HG03521 (cell line): ENCODE data around the gene CAAP1.
"Not testable (repeated sequence)": the region's sequence is repeated elsewhere in the genome, so short reads cannot be mapped to it uniquely, and the experiment has no call there.

Experiments used
- ATAC-seq: cut with Tn5 transposase; IDR thresholded peaks from one replicate; pipeline ENCODE4 v1.9.1; 2021; ENCODE audit warnings: mild to moderate bottlenecking, moderate library complexity; ENCODE audit not compliant: unreplicated experiment

The CAAP1 gene

DNA sequence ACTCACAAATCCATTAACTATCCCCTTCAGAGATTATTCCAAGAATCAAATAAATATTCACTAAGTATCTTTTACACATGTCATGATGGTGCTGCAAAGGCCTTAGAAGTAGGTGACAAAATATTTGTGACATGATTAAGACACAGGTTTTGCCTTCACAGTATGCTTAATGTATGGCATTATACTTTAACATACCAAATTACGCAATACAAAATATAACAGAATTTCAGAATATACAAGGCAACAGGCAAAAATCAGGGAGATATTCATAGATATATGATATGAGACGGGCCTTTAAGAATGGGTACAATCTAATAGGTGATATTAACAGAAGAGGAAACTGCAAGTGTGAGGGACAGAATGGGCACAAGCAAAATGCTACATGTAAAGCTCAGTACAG, 41.6 kb downstream of the CAAP1 start:
- no peak for ATAC-seq

DNA sequence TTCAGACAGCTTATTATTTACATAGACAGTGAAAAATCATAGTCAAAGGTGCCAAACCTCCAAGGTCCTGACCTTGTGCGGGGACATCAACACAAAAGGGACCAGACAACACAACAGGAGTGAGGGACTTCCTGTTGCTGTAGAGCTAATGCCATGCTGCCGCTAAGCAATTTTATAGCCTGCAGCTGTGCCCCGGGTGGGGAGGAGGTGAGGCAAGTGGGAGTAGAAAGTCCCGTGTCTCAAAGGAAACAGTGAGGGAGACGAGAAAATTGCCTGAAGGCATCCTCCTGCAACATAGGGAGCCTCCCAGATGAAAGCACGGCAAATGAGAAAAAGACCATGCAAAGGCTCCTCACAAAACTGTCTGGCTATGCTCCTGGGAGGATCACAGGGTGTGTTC, 58.8 kb downstream of the CAAP1 start:
- no peak for ATAC-seq

- ATAC-seq, result not testable (repeated sequence)
These were observed 64.1 kb downstream of the CAAP1 start for GRCh38 chr9:26828391-26828955.

- ATAC-seq, result no peak
These were observed 77.8 kb downstream of the CAAP1 start for GRCh38 chr9:26814799-26815198.

GRCh38 chr9:26813247-26813646, 79.4 kb downstream of the CAAP1 start:
- ATAC-seq, result no peak

DNA sequence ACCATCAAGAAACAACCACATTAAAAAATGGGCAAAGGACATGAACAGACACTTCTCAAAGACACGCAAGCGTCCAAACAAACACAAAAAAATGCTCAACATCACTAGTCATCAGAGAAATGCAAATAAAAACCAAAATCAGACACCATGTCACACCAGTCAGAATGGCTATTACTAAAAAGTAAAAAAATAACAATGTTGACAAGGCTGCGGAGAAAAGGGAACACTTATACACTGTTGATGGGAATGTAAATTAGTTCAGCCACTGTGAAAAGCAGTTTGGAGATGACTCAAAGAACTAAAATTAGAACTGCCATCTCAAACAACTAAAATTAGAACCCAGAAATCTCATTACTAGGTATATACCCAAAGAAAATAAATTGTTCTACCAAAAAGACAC, 80.4 kb downstream of the CAAP1 start:
- ATAC-seq, result no peak

DNA sequence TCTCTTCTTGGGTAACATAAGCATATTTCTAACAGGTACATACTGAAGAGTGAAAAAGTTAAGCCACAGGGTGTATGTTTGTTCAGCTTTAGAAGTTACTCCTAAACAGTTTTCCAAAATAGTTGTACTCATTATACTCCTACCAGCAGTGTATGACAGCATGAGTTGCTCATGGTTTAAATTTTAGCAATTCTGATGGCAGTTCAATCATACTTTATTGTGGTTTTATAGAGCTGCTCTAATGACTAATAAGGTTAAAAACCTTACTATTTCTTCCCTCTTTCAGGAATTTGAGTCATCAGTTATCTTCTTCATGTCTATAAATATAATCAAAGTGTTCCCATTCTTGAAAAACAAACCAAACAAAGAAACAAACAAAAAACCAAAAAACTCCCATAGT, 81.5 kb downstream of the CAAP1 start:
- no peak for ATAC-seq

DNA sequence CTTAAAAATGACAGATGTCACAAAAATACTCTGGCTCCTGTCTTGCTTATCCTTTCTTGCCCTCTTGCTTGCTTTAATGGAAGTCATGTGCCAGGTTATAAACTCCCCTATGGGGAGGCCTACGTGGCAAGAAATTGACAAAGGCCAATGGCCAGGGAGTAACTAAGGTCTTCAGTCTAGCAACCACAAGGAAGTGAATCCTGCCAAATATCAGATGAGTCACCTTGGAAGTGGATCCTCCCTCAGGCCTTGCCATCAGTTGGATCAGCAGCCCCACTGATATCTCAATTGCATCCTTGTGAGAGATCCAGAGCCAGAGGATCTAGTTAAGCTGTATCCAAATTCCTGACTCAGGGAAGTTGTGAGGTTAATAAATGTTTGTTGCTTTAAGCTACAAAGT, 82.8 kb downstream of the CAAP1 start:
- no peak for ATAC-seq

- ATAC-seq, result no peak
These were observed 85.4 kb downstream of the CAAP1 start for GRCh38 chr9:26807161-26807560.

GRCh38 chr9:26802921-26803320, 89.7 kb downstream of the CAAP1 start:
- no peak for ATAC-seq

DNA sequence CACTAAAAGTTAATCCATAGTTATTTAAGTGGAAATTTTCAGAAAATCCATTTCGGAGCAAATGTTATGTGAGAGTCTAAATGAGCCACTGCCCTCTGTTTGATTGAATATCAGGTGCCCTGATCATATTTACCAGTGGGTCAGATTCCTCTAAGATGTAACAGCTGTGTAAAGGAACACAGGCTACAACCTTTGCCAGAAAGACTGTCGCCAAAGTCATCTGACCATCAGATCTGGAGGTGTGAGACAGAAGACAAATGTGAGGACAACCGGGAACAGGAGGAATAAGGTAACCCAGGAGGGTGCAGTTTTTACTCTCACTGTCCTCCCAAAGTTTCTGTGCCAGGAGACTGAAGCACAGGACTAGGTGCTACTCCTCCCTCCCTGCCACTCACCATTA, 90.8 kb downstream of the CAAP1 start:
- ATAC-seq, result no peak

DNA sequence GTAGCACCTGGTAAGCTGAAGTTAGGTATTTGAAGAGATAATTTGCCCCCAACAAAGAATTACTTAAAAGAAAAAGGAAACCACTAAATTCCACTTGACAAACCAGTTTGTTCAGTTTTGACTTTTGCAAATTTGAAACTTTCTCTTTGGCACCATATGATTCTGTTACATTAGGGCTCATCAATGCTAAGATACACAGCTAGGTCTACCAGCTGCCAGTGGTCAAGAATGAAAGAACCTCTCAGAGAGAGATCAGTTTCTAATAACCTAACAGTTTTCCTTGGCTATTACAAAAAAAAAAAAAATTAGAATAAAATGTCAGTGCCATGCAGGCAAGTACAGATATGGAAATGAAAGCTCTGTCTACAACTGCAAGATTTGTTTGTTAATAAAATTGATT, 92.3 kb downstream of the CAAP1 start:
- no peak for ATAC-seq

DNA sequence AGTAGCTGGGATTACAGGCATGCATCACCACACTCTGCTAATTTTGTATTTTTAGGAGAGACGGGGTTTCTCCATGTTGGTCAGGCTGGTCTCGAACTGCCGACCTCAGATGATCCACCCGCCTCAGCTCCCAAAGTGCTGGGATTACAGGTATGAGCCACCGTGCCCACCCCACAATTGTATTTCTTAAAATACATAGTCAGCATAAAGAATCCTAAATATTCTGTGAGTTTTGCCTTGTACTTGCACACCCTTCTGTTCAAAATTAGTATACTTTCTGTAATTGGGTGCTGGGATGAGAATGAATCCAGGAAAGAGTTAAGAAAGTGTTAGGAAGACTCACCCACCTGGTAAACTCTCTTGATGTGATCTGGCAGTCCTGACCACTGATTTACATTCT, 101.3 kb downstream of the CAAP1 start:
- ATAC-seq, result no peak
